OCI-LY3 (cell line): ENCODE measurements around the gene CDH4.

Experiments
- H2AFZ ChIP-seq: fragments of 200-600, 300-600 bp; shearing (Covaris generic); 2 replicates; pipeline ENCODE4 v1.6.0; 2014; ENCODE audit warnings: antibody characterized with exemption, low read depth, low read length
- H3K27ac ChIP-seq: fragments of 200-600, 300-600 bp; sonication (generic); 2 replicates; pipeline ENCODE4 v1.5.1; 2014; ENCODE audit warnings: mild to moderate bottlenecking, low read length, moderate library complexity, mixed read lengths
- H3K27me3 ChIP-seq: fragments of 200-600, 300-600 bp; sonication (generic); 2 replicates; pipeline ENCODE4 v1.6.1; 2014; ENCODE audit warnings: low read depth, low read length, mixed read lengths
- H3K36me3 ChIP-seq: fragments of 200-600, 300-600 bp; sonication (generic); replicated peaks from 2 replicates; pipeline ENCODE3; 2014; ENCODE audit warnings: low read depth, low read length, mixed read lengths
- H3K4me1 ChIP-seq: fragments of 300-600, 200-600 bp; sonication (generic); 2 replicates; pipeline ENCODE4 v1.6.1; 2014; ENCODE audit warnings: low read length, mixed read lengths
- H3K4me2 ChIP-seq: fragments of 200-600, 300-600 bp; sonication (generic); 2 replicates; pipeline ENCODE4 v1.6.1; 2014; ENCODE audit warnings: low read length, mixed read lengths
- H3K4me3 ChIP-seq: fragments of 300-600, 200-600 bp; sonication (generic); 2 replicates; pipeline ENCODE4 v1.5.1; 2014; ENCODE audit warnings: antibody characterized with exemption, mild to moderate bottlenecking, low read length, moderate library complexity
- H3K79me2 ChIP-seq: fragments of 300-600, 200-600 bp; shearing (Covaris generic); 2 replicates; pipeline ENCODE4 v1.6.1; 2014; ENCODE audit warnings: mild to moderate bottlenecking, low read length, mixed read lengths
- H3K9ac ChIP-seq: fragments of 300-600, 200-600 bp; shearing (Covaris generic); 2 replicates; pipeline ENCODE4 v1.6.0; 2014; ENCODE audit warnings: mild to moderate bottlenecking, low read length, moderate library complexity
- H3K9me3 ChIP-seq: fragments of 200-600, 300-600 bp; shearing (Covaris generic); 2 replicates; pipeline ENCODE4 v1.6.1; 2014; ENCODE audit warnings: low read length, mixed read lengths; ENCODE audit not compliant: insufficient read depth
- H4K20me1 ChIP-seq: fragments of 200-600, 300-600 bp; sonication (generic); 2 replicates; pipeline ENCODE4 v1.6.1; 2016; ENCODE audit warnings: low read length, mixed read lengths; ENCODE audit not compliant: insufficient read depth
- EZH2phosphoT487 ChIP-seq: fragments of 200-600 bp; shearing (Covaris generic); IDR thresholded peaks from 2 replicates; pipeline ENCODE4 v1.6.1; 2018; ENCODE audit warnings: antibody characterized with exemption, mixed run types, low read depth
- TF ChIP-seq, protein P1 (sequence below): fragments of 200-600, 300-600 bp; sonication (generic); IDR thresholded peaks from 2 replicates; pipeline ENCODE4 v1.5.1; 2014; ENCODE audit warnings: antibody characterized with exemption, low read length, low read depth

The CDH4 gene

DNA sequence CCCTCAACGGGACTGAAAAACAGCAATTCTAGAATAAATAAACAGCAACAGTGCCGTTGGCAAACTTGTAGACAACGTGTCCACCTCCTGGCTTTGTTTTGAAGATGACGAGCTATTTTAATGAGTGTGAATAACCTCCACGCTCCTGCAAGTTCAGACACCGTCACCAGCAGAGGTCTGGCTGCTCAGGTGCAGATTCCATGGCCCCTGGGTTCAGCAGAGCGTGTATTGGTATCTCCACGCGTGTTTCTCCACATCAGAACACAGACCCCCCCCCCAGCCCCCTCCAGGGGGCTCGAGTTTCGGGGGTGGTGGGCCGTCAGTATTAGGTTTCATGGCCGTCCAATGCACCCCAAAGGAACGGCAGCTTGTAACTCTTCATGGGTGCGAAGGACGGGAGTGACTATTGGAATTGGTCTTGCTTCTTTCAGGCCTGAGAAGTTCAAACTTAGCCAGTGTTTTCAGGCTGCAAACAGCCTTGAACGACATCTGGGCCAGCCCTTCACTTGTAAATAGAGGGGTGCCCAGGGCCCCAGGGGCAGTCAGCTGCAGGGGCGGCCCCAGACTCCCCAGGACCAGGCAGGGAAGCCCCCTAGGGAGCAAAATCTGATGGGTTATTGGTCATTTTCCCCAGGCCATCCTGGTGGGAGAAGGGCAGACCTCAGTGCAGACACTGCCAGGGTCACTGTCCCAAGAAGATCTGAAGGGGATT is 505.1 kb downstream of the CDH4 start:
- no peak for TF ChIP-seq EZH2phosphoT487
- TF ChIP-seq, protein P1, sequence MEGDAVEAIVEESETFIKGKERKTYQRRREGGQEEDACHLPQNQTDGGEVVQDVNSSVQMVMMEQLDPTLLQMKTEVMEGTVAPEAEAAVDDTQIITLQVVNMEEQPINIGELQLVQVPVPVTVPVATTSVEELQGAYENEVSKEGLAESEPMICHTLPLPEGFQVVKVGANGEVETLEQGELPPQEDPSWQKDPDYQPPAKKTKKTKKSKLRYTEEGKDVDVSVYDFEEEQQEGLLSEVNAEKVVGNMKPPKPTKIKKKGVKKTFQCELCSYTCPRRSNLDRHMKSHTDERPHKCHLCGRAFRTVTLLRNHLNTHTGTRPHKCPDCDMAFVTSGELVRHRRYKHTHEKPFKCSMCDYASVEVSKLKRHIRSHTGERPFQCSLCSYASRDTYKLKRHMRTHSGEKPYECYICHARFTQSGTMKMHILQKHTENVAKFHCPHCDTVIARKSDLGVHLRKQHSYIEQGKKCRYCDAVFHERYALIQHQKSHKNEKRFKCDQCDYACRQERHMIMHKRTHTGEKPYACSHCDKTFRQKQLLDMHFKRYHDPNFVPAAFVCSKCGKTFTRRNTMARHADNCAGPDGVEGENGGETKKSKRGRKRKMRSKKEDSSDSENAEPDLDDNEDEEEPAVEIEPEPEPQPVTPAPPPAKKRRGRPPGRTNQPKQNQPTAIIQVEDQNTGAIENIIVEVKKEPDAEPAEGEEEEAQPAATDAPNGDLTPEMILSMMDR, result no peak
- H3K4me3 ChIP-seq, result no peak overlapping the region
- no peaks in the 10 kb centered on the region for H3K4me1 ChIP-seq
- H3K9ac ChIP-seq, result no peak overlapping the region
- no peaks in the 10 kb centered on the region for H3K9me3 ChIP-seq
- no peak overlapping the region for H3K27ac ChIP-seq
- no peaks in the 10 kb centered on the region for H3K79me2 ChIP-seq
- no peaks in the 10 kb centered on the region for H4K20me1 ChIP-seq
- H3K4me2 ChIP-seq, result no peak overlapping the region
- no peaks in the 10 kb centered on the region for H3K36me3 ChIP-seq
- no peaks in the 10 kb centered on the region for H3K27me3 ChIP-seq
- H2AFZ ChIP-seq, result no peak overlapping the region

DNA sequence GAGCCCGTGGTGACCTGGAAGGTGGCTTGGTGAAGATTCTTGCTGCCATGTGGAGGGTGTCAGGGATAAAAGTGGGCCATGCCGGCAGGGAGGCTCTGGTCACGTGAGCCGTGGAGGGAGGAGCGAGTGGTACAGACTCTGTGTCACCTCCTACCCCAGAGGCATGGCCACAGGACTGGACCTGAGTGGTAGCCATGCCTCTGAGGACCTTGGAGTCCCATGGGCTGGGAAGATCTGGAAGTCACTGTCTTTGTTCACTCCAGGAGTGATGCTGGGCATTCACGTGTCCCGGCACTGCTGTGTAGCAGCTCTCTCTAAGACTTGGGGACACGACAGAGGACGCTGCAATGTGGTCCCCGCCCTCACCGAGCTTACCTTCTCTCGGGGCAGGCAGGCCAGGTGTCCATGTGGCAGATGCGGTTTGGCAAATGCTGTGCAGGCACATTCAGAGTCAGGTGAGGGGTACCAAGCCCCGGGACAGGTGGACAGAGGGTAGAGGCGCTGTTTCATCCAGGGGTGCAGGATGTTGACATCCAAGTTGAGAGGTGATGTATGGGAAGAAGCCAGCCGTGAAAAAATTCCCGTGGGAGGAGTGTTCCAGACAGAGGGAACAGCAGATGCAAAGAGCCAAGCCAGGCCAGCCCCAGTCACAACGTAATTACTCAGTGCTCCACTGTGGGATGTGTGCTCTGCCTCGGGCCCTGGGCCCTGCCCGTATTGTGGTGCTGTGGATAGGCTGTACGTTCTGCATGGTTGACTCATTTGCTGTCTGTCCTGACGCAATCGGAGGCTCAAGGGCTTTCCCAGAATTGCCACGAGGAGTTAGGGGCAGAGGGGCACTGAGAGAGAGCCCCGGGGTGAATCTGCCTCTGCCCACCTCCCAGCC is 505.9 kb downstream of the CDH4 start:
- H3K79me2 ChIP-seq, result no peaks in the 10 kb centered on the region
- no peaks in the 10 kb centered on the region for H4K20me1 ChIP-seq
- H3K4me2 ChIP-seq, result no peak overlapping the region
- no peak overlapping the region for H3K27ac ChIP-seq
- H3K9me3 ChIP-seq, result no peaks in the 10 kb centered on the region
- H3K36me3 ChIP-seq, result no peaks in the 10 kb centered on the region
- TF ChIP-seq EZH2phosphoT487, result no peak
- TF ChIP-seq, protein P1, result no peak
- 0 out of 2 replicates have a peak, but pooled peaks cover 7% of the 10 kb centered on the region for H3K27me3 ChIP-seq
- H3K4me3 ChIP-seq, result no peak overlapping the region
- H2AFZ ChIP-seq, result no peak overlapping the region
- H3K4me1 ChIP-seq, result no peaks in the 10 kb centered on the region
- no peak overlapping the region for H3K9ac ChIP-seq

DNA sequence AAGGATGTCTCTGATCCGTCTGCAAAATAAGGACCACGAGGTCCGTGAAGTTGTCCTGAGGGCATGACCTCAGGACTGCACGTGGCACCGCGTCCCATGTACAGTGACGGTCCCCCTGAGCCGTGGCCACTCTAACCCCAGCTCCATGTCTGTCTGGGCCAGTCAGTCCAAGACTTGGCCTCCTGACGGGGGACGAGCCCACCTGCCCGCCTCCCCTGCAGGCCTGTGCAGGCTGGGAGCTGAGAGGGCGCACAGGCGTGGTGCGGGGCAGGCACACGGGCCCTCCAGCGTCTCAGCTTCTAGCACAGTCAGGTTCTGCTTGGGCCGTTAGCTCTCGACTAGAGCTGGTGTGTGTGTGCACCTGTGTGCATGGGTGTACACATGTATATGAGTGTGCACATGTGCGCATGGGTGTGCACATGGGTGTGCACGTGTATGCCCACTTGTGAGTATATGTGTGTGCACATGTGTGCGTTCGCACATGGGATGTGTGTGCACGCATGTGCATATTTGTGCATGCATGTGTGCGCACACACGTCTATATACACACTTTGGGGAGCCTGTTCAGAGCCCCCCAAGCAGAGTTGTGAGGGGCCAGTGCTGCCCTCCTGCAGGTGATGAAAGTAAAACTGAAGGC is 506.6 kb downstream of the CDH4 start:
- Histone ChIP-seq H3K9ac (no peak overlapping the region), H2AFZ (no peak overlapping the region), H3K27ac (no peak overlapping the region), H3K27me3 (0 out of 2 replicates have a peak, but pooled peaks cover 7% of the 10 kb centered on the region), H3K4me2 (no peak overlapping the region), H3K4me3 (no peak overlapping the region), H4K20me1 (no peaks in the 10 kb centered on the region), H3K4me1 (no peaks in the 10 kb centered on the region), H3K9me3 (no peaks in the 10 kb centered on the region), H3K79me2 (no peaks in the 10 kb centered on the region), H3K36me3 (no peaks in the 10 kb centered on the region)
- TF ChIP-seq, protein P1, result no peak
- TF ChIP-seq EZH2phosphoT487, result no peak
